Activated CD4-positive, alpha-beta T cell treated with anti-CD3 and anti-CD28 coated beads, Interleukin-2, Interleukin-4, amounts not matched to agents 100 ng/mL and 50 ng/mL, durations not matched to agents 16 hours and 8 hours (primary cell): ENCODE data around the gene EZH1.
A peak's percentile ranks its signal among the peaks of the same experiment; 100 is the strongest.
"Not testable (repeated sequence)": the region's sequence is repeated elsewhere in the genome, so short reads cannot be mapped to it uniquely, and the experiment has no call there.

ENCODE experiments used
- DNase-seq: peaks from one replicate; pipeline ENCODE4 v3.0.0-alpha.2; 2020; ENCODE audit warnings: low spot score

Gene EZH1

GRCh38 chr17:42772945-42773289 is 28.1 kb upstream of the EZH1 start:
- no peak for DNase-seq

GRCh38 chr17:42769964-42770363 is 25.1 kb upstream of the EZH1 start:
- not testable (repeated sequence) for DNase-seq

GRCh38 chr17:42768006-42768405 is 23.2 kb upstream of the EZH1 start:
- DNase-seq = not testable (repeated sequence)

GRCh38 chr17:42767512-42767911 is 22.7 kb upstream of the EZH1 start:
- DNase-seq = no peak

DNA sequence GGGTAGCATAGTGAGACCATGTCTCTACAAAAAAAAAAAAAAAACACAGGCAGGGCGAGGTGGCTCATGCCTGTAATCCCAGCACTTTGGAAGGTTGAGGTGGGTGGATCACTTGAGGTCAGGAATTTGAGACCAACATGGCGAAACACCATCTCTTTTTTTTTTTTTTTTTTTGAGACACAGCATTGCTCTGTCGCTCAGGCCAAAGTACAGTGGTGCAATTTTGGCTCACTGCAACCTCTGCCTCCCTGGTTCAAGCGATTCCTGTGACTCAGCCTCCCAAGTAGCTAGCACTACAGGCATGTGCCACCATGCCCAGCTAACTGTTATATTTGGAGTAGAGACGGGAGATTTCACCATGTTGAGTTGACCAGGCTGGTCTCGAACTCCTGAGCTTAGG is 21.3 kb upstream of the EZH1 start:
- no peak for DNase-seq

- no peak for DNase-seq
These were observed 16.8 kb upstream of the EZH1 start for GRCh38 chr17:42761638-42762037.

DNA sequence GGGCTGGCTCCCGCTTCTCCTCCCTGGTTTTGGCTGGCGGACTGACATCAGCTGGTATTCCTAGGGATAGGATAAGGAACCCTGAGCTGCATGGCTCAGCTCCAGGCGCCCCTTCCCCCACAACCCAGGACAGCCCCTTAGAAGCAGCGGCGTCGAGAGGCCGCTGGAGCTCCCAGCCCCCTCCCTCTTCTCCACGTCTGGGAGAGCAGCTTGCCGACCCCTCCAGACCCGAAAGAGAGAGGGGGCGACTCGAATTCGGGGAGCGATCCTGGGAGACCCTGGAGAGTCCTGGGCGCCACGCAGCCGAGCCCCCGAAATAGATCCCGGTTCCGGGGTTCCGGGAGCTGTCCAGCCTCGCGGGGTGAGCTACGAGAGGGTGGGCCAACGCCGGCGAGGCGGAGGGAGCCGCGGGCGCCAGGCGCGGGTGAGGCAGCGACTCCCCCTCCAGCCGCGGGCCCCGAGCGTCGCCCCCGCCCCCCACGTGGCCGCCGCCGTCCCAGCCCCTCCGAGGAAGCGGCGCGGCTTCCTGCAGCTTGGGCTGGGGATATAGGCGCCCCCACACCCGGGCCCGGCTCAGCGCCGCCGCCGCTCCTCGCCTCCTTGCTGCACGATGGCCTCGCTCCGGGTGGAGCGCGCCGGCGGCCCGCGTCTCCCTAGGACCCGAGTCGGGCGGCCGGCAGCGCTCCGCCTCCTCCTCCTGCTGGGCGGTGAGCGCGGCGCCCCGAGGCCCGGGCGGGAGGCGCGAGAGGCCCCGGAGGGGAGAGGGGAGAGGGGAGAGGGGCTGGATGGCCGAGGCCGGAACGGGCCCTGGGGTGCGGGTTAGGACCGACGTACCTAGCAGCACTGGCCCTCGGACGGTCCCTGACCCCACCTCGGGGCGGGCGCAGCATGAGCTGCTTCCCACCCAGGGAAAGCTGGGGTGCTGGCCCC is 16.1 kb upstream of the EZH1 start, which contains the start of gene RAMP2:
TSS of gene RAMP2 (plus strand) at position 576 of the 930 bp plus-strand sequence. CDS start at position 611, 35 bp downstream.
- no peak for DNase-seq

DNA sequence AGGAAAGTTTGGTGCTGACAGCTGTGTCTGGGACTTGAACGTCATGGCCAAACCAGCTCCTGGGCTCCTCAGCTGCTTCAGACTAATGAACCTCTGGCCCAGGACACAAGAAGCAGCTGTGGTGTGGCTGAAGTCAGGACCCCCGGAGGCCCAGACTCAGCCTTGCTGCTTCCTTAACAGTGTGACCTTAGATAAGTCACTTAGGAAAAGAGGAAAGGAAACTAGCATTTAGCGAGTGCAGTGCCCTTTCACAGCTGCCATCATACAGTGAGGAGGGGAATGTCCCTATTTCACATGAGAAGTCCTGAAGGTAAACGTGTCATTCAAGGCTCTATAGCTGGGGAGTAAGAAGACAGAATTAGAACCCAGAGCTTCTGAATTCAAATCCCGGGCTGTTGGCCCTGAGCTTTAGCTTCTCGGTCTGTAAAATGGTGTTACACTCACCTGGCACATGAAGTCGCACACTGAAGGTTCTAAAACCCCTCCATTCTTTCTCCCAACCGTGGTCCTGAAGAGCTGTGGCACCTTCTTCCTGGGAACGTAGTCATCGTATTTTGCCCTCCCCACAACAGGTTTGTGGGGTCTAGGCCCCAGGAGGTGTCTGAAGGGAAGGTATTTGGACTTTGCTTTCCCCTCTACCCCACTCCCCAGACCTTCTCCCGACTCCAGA is 15.3 kb upstream of the EZH1 start:
- DNase-seq = no peak

GRCh38 chr17:42754782-42755181 is 9.9 kb upstream of the EZH1 start:
- no peak for DNase-seq

GRCh38 chr17:42751628-42752027 is 6.8 kb upstream of the EZH1 start:
- no peak for DNase-seq

DNA sequence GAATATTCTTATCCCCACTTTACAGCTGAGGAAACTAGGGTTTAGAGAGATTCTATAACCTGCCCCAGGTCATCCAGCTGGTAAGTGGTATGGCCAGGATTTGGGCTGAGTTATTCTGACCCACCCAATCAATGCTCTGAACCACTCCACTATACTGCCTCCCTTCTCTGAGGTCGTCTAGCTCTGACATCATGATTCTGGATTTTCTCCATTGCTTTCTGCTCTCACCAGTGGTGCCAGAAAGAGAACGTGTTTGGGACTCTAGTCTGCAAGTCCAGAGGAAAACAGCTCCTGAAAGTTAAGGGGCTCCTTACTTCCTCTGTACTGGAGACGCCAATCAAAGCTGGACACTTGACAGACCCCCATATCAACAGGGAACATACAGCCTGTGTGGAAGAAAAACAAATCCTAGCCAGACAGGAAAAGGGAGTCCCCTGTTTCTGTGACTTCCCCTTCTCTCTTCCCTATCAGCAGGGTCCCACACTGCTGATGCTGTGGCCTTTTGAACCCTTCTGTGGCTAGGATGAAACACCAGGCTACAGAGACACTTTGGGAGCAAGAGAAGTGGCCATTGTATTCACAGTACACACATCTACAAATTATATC is 6.0 kb upstream of the EZH1 start:
- no peak for DNase-seq

DNA sequence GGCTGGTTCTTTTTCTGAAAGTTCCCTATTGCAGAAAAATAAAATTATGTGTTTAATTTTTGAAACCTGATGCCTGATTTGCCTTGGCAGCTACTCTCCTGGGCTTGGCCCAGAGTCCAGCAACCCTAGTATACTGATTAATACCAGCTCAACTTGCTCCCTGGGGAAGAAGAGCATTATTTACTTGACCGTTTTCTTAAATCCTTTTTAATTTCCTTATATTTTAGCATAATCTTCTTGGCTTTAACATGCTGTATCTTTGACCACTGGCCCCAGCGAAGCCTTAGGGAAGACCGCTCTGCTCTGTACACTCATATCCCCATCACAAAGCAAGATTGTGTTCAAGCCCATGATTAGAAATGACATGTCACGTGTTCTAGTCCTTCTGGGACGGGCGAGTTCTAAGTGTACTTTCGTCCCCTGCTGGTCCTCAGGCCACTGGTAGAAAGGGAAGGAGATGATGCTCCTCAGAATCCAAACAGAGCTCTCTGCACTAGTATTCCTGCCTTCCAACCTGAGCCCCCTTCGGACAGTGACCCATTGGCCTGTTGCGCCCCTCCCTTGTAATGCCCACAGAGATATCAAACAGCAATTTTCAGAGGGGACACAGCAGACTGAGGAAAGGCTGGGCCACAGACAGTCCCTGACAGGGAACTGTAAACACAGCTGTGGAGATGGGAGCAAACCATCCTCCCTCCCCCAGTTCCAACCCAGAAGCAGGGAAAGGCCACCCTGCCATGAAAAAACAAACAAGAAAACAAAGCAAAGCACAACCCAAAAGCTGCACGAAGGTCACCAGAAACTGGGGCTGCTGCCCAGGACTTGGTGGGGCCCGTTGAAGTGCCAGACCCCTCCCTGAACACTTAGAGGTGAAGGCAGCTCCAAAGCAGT is 4.3 kb upstream of the EZH1 start:
- no peak for DNase-seq

GRCh38 chr17:42748202-42748907 is 3.5 kb upstream of the EZH1 start:
- no peak for DNase-seq

GRCh38 chr17:42744283-42744805 is 496 bp downstream of the EZH1 start:
- DNase-seq = peak; percentile 54

- no peak for DNase-seq
These were observed 1.1 kb downstream of the EZH1 start for GRCh38 chr17:42743595-42744282.

DNA sequence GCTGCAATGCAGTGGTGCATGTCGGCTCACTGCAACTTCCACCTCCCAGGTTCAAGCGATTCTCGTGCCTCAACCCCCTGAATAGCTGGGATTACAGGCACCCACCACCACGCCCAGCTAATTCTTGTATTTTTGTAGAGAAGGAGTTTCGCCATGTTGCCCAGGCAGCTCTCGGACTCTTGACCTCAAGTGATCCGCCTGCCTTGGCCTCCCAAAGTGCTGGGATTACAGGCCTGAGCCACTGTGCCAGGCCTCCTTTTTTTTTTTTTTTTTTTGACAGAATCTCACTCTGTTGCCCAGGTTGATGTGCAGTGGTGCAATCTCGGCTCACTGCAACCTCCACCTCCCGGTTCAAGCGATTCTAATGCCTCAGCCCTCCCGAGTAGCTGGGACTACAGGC is 1.9 kb downstream of the EZH1 start:
- not testable (repeated sequence) for DNase-seq

DNA sequence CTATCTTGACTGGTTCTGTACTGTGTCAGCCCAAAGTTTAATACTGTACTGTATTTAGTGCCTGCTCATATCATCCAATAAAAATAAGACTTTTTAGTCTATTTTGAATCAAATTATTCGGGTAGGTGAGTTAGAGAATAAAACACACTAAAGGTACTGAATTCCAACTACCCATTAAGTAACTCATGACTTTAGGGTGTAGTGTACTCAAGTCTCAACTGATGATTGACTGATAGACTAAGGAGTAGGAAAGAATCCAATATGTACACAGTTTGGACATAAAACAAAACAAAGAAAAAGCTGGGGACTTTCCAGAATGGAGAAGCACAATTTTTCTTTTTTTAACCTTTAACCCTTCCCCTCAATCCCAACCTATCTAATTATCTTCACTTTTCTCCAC is 4.1 kb downstream of the EZH1 start:
- no peak for DNase-seq

DNA sequence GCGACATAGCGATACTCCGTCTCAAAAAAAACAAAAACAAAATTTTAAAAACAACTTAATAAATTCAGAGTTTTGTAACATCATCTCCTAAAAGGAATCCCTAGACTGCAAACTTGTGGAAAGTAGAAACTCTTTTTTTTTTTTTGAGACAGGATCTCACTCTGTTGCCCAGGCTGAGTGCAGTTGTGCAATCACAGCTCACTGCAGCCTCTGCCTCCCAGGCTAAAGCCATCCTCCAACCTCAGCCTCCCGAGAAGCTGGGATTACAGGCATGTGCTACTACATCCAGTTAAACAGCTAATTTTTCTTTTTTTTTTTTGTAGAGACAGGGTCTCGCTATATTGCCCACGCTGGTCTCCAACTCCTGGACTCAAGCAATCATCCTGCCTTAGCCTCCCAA is 19.7 kb downstream of the EZH1 start:
- DNase-seq = no peak

DNA sequence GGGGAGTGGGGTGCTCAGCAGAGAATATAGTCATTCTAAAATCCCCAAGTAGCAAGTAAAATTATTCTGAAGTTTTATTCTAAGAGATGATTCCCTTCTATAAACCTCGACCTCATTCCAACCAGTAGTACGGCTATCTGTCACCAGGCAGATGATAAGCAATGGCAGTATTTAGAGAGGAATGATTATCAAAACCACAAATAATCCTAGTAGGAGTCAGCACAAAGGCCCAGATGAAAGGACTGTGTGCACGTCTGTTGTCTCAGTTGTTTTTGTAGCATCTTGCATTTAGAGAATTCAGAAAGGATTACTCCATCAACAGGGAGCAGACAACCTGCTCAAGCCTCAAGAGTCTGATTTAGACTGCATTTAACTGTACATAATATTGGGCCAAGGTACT is 21.2 kb downstream of the EZH1 start:
- DNase-seq = no peak

GRCh38 chr17:42720996-42721583 is 23.8 kb downstream of the EZH1 start:
- peak; percentile 67 for DNase-seq
